Activated T-cell treated with anti-CD3 and anti-CD28 coated beads for 48 hours (primary cell): ENCODE results near the gene WNT5B.

Experiments
- DNase-seq: peaks from one replicate; pipeline ENCODE4 v3.0.0-alpha.2; 2020; ENCODE audit warnings: low read depth

WNT5B gene

DNA sequence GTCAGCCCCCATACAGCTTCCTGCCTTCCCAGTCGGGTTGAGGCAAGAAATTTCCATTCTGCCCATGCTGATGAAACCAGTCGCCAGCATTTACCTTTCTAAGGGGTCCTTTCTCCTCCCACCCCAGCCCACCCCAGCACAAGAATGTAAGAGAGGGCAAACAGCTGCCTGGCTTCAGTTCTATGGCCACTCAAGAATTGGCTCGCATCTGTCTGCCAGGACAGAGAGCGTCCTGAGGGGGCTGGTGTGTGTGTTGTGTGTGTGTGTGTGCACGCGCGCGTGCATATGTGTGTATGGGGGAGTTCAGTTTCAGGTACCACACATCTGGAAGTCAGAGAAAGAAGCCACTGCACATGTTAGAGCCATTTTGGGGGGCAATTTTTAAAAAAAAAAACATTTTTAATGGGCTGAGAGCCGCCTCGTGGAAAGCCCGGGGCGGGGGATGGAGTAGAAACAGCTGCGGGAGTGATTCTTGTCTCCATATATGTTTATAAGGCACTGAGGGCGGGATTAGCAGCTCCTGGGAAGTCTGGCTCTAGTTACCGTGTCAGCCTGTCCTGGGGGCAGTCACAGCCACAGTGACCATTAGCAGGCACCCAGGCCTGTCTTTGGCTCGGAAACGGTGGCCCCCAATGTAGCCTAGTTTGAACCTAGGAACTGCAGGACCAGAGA, at the start of gene WNT5B:
Gene WNT5B, plus strand, starts transcription at position 566 of the 672 bp plus-strand sequence. CDS start 2,124 bp downstream, outside the sequence.
- DNase-seq: no peak

DNA sequence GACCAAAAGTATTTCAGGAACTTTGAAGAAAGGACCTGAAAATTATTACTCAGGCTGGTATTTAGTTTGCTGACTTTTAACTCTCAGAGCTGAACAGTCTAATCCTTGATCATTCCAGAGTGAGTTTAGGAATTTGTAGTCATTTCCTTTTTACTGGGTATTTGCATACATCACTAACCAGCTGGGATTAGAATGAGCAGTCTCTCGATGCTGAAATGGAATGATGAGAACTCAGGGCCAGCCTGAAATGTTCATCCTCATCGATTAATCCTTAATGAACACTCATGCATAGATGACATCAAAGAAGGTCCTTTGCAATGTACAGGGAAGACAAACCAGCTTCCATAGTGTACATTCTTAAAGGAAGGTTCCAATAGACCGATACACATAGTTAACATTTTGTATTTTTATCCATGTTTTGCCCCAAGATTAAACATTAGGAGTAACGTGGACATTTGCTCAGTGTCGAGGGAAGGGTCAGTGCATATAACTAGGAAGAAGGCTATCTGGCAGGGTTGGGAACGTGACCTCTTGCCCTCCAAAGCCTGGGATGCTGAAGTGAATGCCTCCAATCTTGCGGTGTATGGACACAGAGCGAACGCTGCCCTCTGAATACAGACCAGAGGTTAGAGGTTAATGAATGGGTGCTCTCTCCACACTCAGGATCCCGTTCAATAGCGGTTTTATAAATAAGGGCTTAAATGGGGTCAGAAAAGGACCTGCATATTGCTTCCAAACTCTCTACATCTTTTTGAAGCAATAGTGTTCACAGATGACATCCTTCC, 49.2 kb upstream of the WNT5B start:
- no peak for DNase-seq

DNA sequence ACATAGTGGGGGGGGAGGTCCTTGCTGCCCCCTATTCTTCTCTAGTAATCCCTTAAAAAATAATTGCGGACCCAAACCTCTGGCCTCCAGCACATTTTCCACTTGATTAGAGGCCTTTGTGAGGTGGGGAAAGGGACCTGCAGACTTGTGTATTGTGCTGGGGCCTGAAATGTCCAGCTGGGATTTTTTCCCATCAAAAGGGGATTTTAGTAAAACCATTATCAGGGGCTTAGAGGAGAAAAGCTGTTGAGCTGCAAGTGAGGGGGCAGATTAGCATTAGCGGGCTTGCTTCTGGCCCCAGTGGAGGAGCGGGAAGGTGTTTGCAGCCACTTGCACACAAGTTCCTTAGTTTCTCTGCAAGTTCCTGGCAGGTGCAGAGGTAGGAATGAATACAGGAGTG, 48.5 kb upstream of the WNT5B start:
- DNase-seq: no peak

DNA sequence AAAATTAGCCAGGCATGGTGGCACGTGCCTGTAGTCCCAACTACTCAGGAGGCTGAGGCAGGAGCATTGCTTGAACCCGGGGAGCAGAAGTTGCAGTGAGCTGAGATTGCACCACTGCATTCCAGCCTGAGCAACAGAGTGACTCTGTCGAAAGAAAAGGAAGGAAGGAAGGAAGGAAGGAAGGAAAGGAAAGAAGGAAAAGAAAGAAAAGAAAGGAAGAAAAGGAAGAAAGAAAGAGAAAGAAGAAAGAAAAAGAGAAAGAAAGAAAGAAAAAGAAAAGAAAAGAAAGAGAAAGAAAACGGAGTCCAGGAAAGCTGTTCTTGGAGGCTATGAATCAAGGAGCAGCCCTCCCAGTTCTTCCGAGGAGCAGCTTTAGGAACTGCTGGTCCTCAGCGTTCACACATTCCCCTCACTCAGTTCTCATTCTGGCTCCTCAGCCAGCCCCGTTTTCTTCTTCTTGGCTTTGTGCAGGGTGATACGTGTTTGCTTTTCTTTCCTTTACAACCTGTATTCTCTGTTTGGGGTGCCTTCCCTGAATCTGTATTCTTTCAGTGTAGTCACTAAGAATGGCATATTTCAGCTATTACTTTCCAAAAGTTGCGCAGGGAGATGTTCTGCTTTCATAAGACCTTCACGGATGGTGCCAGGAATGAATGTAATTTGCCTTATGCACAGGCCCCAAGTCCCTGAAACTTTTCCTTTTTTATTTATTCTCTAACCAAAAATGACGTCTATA, 46.9 kb upstream of the WNT5B start:
- DNase-seq: no peak

DNA sequence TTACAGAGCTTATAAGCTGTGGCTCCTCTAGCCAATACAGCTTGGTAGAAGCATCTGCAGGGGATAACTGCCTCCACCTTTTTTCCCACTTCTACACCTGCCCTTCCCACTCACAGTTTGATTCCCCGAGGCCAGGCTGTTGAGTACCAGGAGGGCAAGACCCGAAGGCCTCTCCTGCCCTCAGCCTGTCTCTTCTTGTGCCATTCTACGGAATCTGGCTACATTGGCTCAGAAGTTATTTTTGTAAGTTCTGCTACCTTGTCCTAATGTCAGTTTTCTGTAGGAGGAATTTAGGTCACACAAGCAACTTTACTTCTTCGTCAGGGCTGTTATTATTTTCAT, 46.4 kb upstream of the WNT5B start:
- DNase-seq: no peak

DNA sequence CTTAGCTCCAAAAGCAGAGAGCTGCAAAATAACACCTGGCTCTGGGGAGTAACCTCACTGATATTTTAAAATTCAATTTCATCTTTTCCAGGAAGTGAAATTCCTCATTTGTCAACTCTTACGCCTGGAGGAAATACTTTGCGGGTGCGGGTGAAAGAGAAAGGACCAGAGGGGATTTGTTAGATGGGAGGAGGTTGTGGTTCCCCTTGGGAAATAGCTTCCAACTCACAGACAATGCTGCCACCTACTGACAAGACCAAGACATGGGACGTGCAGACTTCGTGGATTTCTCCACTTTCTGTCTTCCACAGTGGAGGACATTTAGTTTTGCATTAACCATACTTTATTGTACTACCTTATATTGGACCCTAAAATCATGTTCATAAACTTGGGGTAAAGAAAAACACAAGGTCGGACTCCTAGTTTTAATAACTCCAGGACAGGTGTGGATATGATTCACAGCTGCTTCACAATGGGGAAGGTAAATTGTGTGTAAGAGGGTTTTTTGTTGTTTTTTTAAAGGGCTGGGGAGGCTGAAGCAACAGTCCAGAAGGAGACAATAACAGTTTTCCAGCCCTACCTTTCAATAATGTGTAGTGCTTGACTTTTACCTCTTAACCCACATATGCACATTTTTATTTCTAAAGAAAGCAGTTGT, 45.5 kb upstream of the WNT5B start:
- DNase-seq: peak; percentile 38

DNA sequence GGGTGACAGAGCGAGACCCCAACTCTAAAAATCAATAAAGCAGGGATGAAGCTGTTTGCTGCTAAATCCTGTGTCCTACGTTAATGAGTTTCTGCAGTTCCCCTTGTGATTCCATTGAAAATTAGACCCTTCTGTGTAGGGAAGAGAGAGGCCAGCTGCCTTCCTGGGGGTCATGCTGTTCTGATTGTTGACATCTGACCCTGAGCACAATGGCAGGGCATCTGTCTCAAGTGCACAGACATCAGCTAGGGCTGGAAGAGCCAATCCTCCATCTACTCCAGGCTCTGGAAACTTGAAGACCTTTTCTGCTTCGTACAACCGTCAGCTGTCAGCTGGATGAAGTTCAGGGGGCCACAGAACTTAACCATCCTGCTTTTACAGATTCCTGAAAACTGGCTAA, 44.7 kb upstream of the WNT5B start:
- no peak for DNase-seq

DNA sequence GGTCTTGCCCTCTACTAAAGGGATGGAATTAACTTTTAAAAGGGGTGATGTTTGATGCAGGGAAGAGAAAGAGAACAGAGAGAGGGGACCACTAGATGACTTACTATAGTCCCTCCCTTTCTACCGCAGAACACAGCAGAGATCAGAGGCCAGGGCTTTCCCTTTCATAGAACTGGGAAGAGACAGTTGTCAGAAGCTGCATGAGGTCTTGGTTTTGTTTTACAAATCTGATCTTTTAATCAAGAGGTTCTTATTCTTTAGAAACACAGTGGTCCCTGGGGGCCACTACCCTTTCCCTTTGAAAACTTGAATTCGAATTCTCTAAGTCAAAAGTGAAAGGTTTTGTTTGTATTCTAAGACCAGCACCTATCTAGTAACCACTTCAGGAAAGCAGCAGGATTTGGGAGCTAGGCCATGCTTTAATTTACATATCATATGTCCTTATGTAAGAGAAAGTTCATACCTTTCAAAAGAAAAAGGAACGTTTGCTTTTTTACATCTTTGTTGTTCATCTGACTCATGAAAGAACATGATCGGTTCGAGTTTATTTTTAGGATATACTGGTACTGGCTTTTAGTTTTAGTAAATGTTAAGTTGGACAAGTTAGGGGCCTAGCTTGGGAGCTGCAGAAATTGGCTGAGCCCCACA, 41.0 kb upstream of the WNT5B start:
- DNase-seq: no peak

DNA sequence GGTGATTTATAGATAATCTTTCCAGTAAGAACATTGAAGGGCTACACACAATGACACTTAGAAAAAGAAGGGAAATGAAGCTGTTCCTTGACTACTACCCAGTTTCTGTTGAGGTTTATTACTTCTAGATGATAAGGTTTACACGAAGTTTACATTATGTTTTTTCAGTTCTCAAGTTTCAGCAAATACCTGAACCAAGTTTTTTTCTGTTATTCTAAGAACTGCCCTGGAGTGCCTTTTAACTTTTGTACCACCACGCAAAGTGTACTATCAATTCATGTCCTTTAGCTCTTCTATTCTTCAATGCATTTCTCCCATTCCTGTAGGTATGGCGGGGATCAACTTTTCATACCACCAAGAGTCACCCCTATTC, 40.5 kb upstream of the WNT5B start:
- DNase-seq: no peak

DNA sequence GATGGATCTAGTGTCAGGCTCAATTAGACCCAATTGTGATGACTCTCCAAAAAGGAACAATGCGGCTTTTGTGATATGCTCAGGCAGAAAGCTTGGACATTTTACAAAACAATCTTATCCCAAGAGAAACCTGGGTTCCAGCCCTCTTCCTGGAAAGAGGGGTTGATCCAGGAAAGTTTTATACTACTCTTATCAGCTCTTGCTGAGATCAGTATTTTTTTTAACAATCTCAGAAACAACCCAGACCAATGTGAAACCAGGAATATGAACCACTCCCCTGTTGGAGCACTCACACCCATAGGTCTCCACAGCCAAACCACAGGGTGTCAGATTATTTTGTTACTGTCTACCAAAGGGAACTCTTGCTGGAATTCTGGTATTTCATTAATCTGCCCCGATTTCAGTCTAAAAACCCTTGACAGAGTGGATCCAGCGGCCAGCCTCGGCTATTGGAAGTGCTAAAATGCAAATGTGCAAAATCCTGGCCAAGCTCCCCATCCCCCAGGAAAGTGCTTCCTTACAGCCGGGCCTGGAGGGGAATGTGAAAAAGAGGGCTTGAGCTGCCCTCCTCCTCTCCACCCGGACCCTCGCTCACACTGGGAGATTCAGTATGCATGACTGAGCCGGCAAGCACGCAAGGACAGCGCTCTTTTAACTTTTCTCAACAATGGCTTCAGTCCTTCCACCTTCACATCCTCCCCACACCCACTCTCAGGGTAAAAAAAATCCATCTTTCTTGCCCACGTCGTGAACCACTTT, 38.6 kb upstream of the WNT5B start:
- DNase-seq: no peak

DNA sequence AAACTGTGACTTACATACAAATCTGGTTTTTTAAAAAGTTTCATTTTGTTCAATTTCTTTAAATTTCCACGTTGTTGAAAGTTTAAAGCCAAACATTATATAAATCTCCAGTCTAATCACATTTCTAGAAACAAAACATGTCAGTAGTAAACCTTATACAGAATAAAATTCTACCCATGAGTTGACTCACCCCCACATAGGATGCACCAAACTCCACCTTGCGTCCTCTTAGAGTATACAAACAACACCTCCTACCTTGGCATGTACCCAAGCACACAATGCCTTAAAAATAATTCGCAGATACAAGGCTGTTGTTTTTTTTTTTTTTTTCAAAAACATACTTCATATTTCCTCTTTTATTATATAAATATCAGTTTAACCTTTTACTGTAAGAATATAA, 38.0 kb upstream of the WNT5B start:
- DNase-seq: no peak

DNA sequence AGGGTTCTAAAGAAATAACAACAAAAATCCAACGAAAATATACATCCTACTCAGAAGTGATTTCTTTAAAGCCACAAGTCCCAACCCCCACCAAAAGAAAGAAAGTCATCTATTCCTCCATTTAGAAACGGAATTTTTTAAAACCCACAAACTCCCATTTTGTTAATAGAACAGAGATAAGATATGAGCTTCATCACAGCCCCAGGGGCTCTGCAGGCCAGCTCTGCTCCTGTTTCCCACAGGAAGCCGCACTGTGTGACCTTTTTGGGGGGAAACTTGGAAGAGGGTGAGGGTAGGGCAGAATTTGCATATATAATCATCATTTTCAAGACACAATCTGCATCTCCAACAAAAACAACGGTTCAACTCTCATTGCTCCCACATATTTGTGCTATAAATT, 37.5 kb upstream of the WNT5B start:
- DNase-seq: no peak

DNA sequence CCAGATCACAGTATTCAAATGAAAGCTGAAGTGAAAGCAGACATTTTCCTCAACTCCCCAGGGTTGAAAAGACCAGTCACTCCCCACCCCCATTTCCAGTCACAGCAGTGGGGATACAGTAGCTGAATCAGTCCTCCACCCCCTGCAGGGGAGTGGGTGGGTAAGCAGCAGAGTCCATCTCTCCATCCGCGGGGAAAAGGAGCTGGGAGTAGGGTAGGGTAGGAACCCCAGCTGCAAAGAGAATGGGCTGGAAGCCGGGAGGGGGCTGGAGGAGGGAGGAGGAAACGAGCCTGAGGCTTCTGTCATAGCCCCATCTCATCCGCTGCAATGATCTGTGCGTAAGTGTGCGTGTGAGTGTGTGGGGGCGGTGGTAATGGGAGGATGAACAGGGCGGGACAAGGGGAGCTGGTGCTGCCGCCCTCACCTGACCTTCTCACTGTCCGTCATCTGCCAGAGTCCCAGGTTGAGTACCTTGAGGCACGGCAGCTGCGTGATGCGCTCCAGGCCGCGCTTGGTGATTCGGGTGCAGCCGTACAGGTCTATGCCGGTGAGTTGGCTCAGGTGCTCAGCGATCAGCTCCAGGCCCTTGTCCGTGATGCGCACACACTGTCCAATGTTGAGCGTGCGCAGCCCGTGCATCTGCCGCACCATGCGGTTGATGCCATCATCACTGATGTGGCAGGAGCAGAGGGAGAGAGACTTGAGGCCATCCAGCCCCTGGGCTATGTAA, 36.4 kb upstream of the WNT5B start:
- DNase-seq: peak; percentile 40

DNA sequence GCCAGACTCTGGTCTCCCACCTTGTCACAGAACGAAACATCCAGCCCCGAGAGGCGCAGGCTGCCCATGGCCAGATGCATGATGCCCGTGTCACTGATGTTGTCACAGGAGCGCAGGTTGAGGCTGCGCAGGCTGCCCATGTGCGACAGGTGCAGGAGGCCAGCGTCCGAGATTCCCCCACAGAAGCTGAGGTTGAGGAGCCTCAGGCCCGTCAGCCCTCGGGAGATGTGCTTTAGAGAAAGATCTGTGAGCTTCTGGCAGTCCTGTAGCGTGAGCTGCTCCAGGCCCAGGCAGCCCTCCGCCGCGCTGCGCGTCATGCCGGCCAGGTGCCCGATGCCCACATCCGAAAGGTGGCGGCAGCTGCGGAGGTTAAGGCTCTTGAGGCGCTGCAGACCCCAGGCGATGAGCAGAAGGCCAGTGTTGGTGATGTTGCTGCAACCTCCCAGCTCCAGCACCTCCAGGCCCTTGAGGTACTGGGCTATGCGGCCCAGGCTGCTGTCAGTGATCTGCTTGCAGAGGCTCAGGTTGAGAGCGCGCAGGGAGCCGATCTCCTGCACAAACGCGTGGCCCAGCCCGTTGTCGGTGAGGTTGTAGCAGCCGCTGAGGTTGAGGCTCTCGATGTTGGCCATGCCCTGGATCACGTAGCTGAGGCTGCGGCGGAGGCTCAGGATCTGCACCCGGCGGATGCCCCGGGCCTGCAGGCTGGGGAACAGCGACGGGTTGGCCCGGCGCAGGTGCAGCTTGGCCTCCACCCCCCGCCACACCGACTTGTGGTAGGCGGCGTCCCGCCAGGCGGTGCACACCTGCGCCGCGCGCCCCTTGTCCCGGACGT, 35.6 kb upstream of the WNT5B start:
- peak; percentile 47 for DNase-seq

DNA sequence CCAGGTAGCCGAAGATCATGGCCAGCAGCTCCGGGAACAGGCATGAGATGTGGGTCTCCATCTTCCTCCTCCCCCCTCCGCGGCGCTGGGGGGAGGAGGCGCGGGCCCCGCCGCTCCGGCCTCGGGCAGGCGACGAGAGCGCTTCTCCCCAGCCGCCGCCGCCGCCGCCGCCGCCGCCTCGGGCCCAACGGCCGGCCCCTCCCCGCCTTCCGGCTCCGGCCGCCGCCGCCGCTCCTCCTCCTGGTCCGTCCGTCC, 35.1 kb upstream of the WNT5B start:
- no peak for DNase-seq

DNA sequence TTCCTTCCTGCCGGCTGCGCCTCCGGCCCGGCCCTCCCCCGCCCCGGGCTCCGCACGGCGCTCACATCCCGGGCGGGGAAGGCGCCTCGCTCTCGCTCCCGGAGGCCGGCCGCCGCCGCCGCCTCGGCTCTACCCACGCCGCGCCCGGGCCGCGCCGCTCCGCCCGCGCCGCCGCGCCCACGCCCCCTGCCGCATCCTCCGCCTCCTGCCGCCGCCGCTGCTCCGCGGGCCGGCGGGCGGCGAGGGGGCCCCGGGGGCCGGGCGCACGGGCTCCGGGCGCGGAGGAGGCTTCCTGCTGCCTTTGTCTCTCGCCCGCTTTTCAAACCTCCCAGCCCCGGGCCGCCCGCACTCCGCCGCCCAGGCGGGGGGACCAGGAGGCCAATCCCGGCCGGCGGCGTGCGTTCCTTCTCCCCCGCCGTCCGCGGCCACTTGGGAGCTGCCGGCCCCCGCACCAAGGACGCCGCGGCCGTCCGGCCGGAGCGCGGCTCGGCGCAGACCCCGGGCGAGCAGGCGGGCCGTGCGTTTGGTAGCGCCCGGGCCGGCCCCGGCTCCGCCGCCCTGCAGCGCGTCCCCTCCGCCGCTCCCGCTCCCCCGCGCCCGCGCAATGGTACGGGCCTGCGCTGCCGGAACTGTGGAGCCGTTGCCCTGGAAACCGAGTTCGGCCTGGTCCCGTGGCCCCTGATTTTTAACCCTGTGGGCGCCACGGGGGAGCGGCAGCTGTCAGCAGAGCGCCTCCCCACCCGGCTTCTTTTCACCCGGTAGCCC, 34.6 kb upstream of the WNT5B start, which contains the start of gene FBXL14:
Gene FBXL14, minus strand, starts transcription at position 321 of the 765 bp plus-strand sequence. CDS start 515 bp downstream, outside the sequence.
- peak; percentile 84 for DNase-seq

DNA sequence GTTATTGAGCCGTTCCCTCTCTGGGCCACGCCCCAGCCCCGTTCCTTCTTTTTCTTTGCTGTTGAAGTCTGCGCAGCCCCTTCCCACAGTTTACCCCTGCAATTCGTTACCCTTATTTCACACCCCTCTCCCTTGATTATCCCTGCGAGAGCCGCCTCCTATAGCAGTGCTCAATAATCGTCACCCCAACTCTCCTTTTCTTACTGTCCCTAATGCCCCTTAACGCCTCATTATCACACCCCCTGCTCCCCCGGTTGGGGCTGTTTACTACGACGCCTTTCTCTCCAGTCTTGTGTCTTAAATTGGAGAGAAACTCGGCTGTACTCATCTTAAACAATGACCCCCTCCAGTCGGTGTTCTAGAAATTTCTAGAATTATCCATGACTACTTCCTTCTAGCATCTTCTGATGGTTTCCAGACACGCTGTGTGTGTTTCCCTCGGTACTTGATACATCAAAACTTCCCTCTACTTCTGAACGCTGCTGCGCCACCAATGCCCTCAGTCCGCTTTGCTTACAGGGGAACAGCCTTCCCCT, 33.9 kb upstream of the WNT5B start:
- no peak for DNase-seq

DNA sequence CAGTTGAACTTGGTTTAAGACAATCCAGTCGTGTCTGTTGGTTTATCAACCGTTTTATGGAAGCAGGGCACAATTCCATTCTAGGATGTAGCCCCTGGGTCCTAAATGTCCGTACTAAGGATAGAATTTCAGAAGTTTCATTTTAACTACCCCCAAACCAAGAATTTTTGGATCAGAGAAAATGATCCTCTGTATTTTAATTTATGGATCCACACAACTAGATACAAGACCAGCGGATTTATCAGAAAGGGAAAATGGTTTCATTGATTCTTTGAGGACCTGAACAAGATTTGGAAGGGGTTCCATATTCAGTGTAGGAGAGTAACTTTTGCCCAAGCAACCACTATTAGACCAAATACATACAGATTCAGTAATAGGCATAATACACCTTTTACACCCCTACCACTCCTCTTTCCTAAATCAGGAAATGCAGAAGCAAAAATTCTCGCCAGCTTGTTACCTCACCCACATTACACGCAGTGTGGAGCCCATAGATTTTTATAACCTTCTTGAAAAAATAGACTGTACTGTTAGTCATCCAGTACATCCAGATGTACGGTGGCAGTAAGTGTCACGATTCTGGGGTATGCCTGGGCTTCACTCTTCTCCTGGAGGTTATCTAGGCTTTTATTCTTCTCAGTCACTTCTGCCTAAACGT, 33.2 kb upstream of the WNT5B start:
- no peak for DNase-seq
